ENCODE measurements around the gene DCAF17.

DNA sequence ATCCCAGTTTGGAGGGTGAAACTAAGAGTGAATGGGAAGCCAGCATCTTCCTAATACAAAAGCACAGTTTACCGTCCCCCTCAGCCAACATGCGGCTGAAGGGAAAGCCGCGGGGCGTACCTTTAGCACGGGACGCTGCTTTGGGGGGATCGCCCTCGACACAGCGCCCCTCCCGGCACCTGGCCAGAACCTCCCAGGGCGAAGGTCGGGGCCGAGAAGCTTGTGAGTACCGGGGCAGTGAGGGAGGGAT is 338 bp upstream of the DCAF17 start, which contains the start of gene METTL8:
- no peak for TF ChIP-seq POLR2AphosphoS5 (IDR thresholded peaks at IDR 0.05; ENCODE audit: insufficient read depth in 1 of 2, low read depth in 1 of 2)
- TF ChIP-seq, protein P1, sequence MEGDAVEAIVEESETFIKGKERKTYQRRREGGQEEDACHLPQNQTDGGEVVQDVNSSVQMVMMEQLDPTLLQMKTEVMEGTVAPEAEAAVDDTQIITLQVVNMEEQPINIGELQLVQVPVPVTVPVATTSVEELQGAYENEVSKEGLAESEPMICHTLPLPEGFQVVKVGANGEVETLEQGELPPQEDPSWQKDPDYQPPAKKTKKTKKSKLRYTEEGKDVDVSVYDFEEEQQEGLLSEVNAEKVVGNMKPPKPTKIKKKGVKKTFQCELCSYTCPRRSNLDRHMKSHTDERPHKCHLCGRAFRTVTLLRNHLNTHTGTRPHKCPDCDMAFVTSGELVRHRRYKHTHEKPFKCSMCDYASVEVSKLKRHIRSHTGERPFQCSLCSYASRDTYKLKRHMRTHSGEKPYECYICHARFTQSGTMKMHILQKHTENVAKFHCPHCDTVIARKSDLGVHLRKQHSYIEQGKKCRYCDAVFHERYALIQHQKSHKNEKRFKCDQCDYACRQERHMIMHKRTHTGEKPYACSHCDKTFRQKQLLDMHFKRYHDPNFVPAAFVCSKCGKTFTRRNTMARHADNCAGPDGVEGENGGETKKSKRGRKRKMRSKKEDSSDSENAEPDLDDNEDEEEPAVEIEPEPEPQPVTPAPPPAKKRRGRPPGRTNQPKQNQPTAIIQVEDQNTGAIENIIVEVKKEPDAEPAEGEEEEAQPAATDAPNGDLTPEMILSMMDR (IDR thresholded peaks at IDR 0.05): no peak
